Activated CD4-positive, alpha-beta T cell treated with anti-CD3 and anti-CD28 coated beads, Interleukin-2, amount 10 ng/mL, durations not matched to agents 7 days and 5 days (primary cell): ENCODE measurements around the gene CZIB. TPM values are rescaled to one million over a fixed set of nuclear protein-coding genes. Genes with fewer than 3 reads are reported as not detected.

Experiments
- total RNA-seq, 2 experiments: library from RNA; stranded (reverse); gene quantifications; one replicate each; pipeline ENCODE4 v1.2.3, GENCODE V29; 2021

CZIB gene
- total RNA-seq, 2 experiments from 2014 or later: 51.0 to 54.0 TPM

Other genes with a start within 250 kb of the CZIB start
- not detected for gene PODN, start 158.4 kb downstream of the CZIB start, total RNA-seq
- gene SLC1A7, start 78.0 kb downstream of the CZIB start, total RNA-seq: not detected
- gene CPT2, start 23.8 kb downstream of the CZIB start, total RNA-seq: 10 to 100 TPM; 12.2 to 13.0 TPM
- 10 to 100 TPM; 73.3 to 74.1 TPM for gene MAGOH, start 17.9 kb upstream of the CZIB start, total RNA-seq
- 10 to 100 TPM; 51.8 to 56.6 TPM for gene LRP8, start 107.4 kb upstream of the CZIB start, total RNA-seq
- under 1 TPM; 0.15 to 0.20 TPM for gene DMRTB1, start 238.8 kb upstream of the CZIB start, total RNA-seq